AG04450 (cell line): ENCODE data around the gene BCL2L1. TPM values are rescaled to one million over a fixed set of nuclear protein-coding genes. Genes with fewer than 3 reads are reported as not detected.

ENCODE experiments used
- CTCF ChIA-PET: fragments of 300-600, 350-600 bp; formaldehyde crosslinking; extraction: SDS; loops from one replicate; lab custom pipeline; 2022; ENCODE audit warnings: antibody characterized with exemption, inconsistent platforms; lab: Charles Lee
- POLR2A ChIA-PET: fragments of 350-600 bp; formaldehyde crosslinking; extraction: SDS; loops from one replicate; lab custom pipeline; 2021; ENCODE audit warnings: antibody characterized with exemption, inconsistent platforms; lab: Yijun Ruan, JAX
- DNase-seq: peaks from one replicate; pipeline ENCODE4 v3.0.0-alpha.2; 2011; ENCODE audit warnings: low read depth, low spot score
- H3K27ac ChIP-seq: one replicate; pipeline ENCODE4 v1.5.1; 2012; ENCODE audit warnings: low read depth, low read length, control low read depth
- H3K27me3 ChIP-seq: one replicate; pipeline ENCODE4 v1.6.0; 2012; ENCODE audit warnings: low read length; ENCODE audit not compliant: control insufficient read depth, insufficient read depth
- H3K4me3 ChIP-seq: 2 replicates; pipeline ENCODE4 v1.5.1; 2011; ENCODE audit warnings: mild to moderate bottlenecking, low read depth, low read length, control low read depth
- H3K9me3 ChIP-seq: 2 replicates; pipeline ENCODE4 v1.5.1; 2012; ENCODE audit warnings: low read length; ENCODE audit not compliant: control insufficient read depth, insufficient read depth
- polyA plus RNA-seq: library from polyadenylated mRNA; depleted of rRNA; stranded (reverse); fragments of >200 nt; gene quantifications from 2 replicates; pipeline ENCODE4 v1.2.3, GENCODE V29; 2011
- TF ChIP-seq, protein P1 (sequence below): IDR thresholded peaks from 2 replicates; pipeline ENCODE4 v1.5.1; 2011; ENCODE audit warnings: low read depth, low read length, control low read depth, inconsistent platforms

BCL2L1 gene
- polyA plus RNA-seq, 1 experiment: 57.5 TPM

- ChIA-PET CTCF (interaction anchor here (3.4 kb wide), 1 partner anchor 41 kb away, joined by 13 read pairs; no protein-coding TSS in a partner anchor), POLR2A (no interaction called here)
- H3K4me3 ChIP-seq: no peak overlapping the region
- no peaks in the 10 kb centered on the region for H3K27me3 ChIP-seq
- H3K9me3 ChIP-seq: no peaks in the 10 kb centered on the region
- H3K27ac ChIP-seq: no peak overlapping the region
- no peak for DNase-seq
- TF ChIP-seq, protein P1, sequence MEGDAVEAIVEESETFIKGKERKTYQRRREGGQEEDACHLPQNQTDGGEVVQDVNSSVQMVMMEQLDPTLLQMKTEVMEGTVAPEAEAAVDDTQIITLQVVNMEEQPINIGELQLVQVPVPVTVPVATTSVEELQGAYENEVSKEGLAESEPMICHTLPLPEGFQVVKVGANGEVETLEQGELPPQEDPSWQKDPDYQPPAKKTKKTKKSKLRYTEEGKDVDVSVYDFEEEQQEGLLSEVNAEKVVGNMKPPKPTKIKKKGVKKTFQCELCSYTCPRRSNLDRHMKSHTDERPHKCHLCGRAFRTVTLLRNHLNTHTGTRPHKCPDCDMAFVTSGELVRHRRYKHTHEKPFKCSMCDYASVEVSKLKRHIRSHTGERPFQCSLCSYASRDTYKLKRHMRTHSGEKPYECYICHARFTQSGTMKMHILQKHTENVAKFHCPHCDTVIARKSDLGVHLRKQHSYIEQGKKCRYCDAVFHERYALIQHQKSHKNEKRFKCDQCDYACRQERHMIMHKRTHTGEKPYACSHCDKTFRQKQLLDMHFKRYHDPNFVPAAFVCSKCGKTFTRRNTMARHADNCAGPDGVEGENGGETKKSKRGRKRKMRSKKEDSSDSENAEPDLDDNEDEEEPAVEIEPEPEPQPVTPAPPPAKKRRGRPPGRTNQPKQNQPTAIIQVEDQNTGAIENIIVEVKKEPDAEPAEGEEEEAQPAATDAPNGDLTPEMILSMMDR: no peak
Measured at GRCh38 chr20:31764641-31765305, 42.1 kb upstream of the BCL2L1 start.

DNA sequence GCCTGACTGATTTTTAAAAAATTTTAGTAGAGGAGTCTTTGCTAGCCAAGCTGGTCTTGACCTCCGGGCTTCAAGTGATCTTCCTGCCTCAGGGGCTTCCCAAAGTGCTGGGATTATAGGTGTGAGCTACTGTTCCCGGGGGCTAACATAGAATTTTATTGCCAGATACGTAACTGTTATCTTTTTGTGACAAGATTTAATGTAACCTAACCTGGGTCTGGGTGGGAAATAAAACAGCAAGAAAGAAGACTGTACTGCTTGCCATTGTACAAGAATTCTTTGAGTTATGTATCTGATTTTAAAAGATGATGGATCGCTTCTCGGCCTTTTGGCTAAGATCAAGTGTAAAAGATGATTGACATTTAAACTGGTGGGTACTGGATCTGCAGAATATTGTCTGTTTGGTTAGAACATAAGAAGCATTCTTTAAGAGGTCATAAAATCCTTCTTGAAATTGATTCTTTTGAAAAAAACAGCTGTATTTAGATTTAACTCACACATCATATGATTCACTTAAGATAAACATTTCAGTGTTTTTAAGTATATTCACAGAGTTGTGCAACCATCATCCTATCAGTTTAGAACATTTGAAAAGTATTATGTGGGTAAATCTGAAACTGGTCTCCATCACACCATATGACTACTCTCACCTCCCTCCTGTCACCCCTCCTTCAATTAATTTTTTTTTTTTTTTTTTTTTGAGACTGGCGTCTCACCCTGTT lies 38.0 kb upstream of the BCL2L1 start:
- ChIA-PET POLR2A (interaction anchor here (0.6 to 0.7 kb wide), 3 partner anchors 22 to 247 kb away, joined by 3 to 5 read pairs (median 3); partner anchors contain the start of gene HM13), CTCF (interaction anchor here (1.0 to 1.8 kb wide), 4 partner anchors 37 to 199 kb away, joined by 3 to 12 read pairs (median 5); partner anchors contain the start of gene BCL2L1)
- TF ChIP-seq, protein P1: no peak
- Histone ChIP-seq H3K27me3 (no peaks in the 10 kb centered on the region), H3K27ac (peak overlapping the region; percentile 90), H3K9me3 (no peaks in the 10 kb centered on the region), H3K4me3 (no peak overlapping the region)
- DNase-seq: peak; percentile 51

GRCh38 chr20:31759836-31760518 lies 37.3 kb upstream of the BCL2L1 start:
- TF ChIP-seq, protein P1: no peak
- DNase-seq: no peak
- POLR2A ChIA-PET: interaction anchor here (0.6 kb wide), 1 partner anchor 12 kb away, joined by 9 read pairs; no protein-coding TSS in a partner anchor
- CTCF ChIA-PET: interaction anchor here (1.0 to 1.8 kb wide), 5 partner anchors 36 to 199 kb away, joined by 3 to 12 read pairs (median 3); partner anchors contain the start of gene BCL2L1
- no peaks in the 10 kb centered on the region for H3K9me3 ChIP-seq
- H3K27ac ChIP-seq: peak overlapping the region; percentile 90
- H3K4me3 ChIP-seq: no peak overlapping the region
- no peaks in the 10 kb centered on the region for H3K27me3 ChIP-seq

- DNase-seq: no peak
- ChIA-PET POLR2A (interaction anchor here (0.5 kb wide), 1 partner anchor 220 kb away, joined by 5 read pairs; no protein-coding TSS in a partner anchor), CTCF (interaction anchor here (0.6 to 1.0 kb wide), 4 partner anchors 35 to 333 kb away, joined by 3 read pairs; no protein-coding TSS in a partner anchor)
- Histone ChIP-seq H3K4me3 (no peak overlapping the region), H3K27me3 (no peaks in the 10 kb centered on the region), H3K9me3 (no peaks in the 10 kb centered on the region), H3K27ac (no peak overlapping the region)
- TF ChIP-seq, protein P1: no peak
Measured at GRCh38 chr20:31758991-31759390, 36.3 kb upstream of the BCL2L1 start.
